ENCODE measurements around the gene OGG1.

Gene OGG1

DNA sequence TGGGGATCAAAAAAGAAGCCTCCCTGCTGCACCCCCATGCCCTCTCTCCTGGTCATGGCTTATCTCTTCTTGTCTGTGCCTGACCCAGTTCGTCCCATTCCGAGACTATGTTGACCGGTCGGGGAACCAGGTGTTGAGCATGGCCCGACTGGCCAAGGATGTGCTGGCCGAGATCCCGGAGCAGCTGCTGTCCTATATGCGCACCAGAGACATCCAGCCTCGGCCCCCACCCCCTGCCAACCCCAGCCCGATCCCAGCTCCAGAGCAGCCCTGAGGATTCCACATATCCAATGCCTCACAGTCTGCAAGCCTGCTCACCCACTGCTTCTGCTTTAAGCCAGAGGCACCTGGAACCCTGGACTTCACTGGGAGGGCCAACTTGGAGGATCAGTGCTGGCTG, 20.3 kb upstream of the OGG1 start:
- DNase-seq = no peak

DNA sequence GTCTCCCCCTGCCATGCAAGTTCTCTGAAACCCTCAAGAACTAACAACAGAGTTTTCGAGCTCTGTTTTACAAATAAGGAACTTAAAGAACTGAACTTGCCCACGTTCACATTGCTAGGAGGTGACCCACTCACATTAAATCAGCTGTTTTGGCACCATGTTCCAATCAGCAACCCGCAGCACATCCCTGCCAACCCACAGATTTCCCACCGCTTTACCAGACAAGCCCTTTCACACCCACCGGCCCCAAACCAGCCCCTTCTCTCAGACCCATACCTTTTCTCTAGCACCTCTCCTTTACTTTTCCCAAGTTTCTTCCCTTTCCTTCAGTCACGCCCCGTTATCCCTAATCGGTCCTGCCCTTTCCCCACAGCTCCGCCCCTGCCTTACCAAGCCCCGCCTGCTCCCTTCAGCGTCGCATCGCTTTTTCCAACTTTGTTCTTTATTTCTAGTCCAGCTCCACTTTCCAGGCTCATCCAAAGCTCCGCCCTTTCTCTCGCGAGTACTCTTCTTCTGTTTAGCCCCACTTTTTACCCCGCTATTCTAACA, 19.0 kb upstream of the OGG1 start:
- DNase-seq = no peak

DNA sequence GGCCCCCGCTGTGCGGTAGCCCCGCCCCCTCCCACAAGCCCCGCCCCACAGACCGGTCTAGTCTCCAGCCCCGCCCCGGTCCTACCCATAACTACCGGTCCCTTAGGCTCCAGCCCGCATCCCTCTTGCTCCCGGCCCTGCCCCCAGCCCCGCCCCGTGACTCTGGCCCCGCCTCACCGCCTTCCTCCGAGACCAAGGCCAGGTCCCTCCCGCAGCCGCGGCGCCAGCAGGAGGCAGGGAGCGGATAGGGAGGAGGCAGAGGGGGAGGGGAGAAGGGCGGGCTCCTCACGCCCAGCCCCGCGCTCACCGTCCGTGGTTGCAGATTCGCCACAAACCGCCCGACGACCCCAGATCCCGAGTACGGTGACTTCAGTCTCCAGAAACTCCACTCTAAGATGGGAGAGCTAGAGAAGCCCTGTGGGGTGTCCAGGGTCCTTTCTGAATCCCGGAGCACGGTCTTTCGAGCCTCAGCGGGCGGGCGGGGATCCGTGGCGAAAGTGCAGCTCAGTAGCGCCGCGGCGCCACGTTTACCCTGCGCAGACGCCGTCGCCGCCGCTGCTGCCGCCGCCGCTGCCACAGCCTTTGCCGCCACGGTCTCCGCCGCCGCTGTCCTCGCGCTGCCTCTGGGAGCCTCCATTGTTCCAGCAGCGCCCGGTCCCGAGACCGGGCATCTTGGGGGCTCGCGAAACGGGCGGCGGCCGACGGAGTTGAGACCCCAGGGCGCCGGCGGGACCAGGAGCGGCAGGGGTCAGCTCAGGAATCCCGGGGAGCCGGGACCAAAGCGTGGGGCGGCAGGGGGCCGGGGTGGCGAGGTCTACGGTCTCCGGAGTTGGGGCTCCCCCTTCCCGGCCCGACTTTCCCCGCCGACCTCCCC, 18.3 kb upstream of the OGG1 start, which contains the start of gene BRPF1:
BRPF1 (plus strand) TSS at position 530 of the 874 bp plus-strand sequence. CDS start 2,406 bp downstream, outside the sequence.
- peak; percentile 91 for DNase-seq

DNA sequence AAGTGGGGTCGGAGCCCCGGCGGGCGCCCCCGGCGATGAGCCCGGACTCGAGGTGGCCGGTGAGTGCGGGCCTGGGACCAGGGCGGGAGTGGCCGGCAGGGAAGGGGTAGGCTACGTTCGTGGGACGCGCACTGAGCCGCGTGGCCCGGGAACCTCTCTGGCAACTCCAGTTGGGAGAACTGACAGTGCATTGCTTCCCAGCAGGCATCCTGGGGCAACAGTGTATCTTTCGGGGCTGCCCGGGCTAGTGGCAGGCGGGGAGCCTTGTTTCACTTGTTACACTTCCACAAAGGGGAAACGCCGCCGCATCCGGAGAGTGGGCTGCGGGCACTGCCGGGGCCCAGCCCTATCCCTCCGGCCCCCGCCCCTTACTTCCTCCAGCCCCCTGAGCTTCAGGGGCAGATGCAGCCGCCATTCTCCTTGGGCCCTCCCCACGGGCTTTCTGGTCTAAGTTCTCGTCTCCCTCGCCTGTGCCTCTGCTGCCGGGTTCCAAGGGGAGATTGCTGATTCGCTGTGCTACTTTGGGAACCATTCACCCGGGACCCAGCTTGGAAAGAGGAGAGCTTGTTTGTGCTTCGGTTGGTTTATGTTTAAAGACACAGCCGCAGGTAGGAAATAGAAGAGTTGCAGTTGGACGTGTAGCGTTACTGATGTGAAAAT, 17.5 kb upstream of the OGG1 start:
- DNase-seq = no peak

DNA sequence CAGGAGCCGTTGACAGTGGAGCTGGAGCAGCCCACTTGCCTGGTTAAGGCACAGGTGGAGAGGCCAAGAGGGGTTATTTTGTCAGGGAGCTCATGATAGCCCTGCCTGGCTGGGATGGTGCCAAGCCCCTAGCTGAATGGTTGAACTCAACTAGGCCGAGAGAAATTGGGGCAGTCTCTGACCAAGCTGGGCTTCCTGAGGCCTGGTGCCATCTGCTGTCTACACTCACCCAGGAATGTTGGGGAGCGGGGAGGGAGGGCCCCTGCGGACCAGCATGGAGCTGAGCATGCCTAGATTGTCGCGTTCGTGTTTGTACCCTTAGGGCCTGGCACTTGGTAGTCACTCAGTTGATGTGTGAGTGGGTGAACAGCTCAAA, 17.0 kb upstream of the OGG1 start:
- no peak for DNase-seq

DNA sequence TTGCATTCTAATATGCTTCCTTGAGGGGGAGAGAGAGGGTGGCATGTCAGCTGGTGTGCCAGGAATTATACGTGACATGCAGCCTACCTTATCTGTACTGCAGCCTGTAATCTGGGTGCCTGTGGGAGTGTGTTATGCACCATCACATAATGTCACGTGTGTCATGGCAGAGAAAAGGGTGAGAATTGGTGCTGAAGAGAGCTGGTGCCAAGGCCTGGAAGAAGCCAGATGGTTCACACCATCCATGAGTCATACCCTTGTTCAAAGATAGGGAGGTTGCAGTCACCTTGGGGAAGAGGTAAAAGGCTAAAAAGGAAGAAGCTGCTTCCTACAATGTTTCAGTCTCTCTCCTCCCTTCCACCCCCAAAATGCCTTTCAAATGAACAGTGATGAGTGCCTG, 12.9 kb upstream of the OGG1 start:
- DNase-seq = no peak

DNA sequence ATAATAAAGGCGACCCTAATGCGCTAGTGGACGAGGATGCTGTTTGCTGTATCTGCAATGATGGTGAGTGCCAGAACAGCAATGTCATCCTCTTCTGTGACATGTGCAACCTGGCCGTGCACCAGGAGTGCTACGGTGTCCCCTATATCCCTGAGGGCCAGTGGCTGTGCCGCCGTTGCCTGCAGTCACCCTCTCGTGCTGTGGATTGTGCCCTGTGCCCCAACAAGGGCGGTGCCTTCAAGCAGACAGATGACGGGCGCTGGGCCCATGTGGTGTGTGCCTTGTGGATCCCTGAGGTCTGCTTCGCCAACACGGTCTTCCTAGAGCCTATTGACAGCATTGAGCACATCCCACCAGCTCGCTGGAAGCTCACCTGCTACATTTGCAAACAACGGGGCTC, 10.6 kb upstream of the OGG1 start:
- no peak for DNase-seq

DNA sequence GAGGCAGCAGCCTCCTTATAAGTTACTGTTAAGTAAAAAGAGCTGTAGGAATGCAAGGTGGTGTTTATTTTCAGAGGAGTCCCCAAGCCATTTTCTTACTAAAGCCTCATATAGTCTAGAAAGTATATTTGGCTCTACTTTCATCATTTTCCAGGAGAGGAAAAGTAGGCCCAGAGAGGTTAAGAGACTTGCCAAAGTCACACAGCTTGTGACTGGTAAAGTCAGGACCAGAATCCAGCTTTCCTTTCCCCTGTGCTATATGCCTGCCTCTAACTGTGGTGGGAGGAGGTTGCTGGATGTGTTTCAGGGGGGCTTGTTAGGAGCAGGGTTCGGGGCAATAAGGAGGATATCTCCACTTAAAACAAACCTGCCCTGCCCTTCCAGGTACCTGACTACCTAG, 7.2 kb upstream of the OGG1 start:
- DNase-seq = no peak

DNA sequence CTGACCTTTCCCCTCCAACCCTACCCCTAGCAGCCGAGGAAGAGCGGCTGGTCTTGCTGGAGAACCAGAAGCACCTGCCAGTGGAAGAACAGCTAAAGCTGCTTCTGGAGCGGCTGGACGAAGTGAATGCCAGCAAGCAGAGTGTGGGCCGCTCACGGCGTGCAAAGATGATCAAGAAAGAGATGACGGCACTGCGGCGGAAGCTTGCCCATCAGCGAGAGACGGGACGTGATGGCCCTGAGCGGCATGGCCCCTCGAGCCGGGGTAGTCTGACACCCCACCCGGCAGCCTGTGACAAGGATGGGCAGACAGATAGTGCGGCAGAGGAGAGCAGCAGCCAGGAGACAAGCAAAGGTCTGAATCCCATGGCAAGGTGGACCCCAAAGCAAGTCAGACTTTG, 6.2 kb upstream of the OGG1 start:
- no peak for DNase-seq

DNA sequence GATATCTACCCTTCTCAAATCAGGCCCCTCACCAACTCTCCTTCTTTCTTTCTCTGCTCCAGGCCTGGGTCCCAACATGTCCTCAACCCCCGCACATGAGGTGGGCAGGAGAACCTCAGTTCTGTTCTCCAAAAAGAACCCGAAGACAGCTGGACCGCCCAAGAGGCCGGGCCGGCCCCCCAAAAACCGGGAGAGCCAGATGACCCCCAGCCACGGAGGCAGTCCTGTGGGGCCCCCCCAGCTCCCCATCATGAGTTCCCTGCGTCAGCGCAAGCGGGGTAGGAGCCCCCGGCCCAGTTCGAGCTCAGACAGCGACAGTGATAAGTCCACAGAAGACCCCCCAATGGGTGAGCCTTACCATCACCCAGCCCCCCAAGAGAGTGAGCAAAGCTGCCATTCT, 5.6 kb upstream of the OGG1 start:
- DNase-seq = no peak

DNA sequence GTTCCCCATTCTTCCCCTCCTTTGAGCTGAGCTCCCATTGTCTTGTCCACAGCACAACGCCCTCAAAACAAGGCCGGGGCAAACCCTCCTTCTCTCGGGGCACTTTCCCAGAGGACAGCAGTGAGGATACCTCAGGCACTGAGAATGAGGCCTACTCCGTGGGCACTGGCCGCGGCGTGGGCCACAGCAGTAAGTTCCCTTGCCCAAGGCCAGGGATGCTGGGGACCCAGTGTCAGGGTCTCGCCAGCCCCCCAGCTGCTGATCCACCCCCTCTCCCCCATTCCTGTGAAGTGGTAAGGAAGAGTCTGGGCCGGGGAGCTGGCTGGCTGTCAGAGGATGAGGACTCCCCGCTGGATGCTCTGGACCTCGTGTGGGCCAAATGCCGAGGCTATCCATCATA, 4.2 kb upstream of the OGG1 start:
- no peak for DNase-seq

DNA sequence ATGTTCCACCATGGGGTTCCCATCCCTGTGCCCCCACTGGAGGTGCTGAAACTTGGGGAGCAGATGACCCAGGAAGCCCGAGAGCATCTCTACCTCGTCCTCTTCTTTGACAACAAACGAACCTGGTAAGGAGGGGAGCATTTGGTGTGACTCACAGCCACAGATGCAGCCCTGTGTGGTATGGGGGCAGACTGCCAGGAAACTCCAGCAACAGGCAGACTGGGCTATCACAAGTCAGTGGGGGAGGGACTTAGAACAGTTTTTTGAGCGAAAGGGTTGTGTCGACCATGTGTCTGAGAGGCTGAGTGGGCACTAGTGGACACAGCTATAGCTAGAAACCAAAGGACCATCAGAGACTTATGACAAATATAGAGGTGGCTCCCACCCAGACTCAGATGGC, 3.4 kb upstream of the OGG1 start:
- DNase-seq = no peak

DNA sequence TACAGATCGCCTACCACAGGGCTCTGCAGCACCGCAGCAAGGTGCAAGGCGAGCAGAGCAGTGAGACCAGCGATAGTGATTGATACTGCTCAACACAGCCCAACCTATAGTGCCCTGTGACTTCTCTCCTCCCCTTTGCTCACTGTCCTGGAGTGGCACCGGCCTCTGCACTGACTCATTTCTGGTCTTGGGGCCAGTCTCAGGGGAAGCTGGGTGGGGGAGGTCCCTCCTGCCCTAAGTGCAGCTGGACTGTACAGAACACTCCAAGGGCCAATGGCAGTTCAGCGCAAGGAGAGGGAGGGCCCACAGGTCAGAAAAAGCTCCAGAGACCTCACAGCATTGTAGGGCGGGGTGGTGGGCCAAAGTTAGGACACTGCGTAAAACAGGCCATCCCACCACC, 2.5 kb upstream of the OGG1 start:
- DNase-seq = no peak

DNA sequence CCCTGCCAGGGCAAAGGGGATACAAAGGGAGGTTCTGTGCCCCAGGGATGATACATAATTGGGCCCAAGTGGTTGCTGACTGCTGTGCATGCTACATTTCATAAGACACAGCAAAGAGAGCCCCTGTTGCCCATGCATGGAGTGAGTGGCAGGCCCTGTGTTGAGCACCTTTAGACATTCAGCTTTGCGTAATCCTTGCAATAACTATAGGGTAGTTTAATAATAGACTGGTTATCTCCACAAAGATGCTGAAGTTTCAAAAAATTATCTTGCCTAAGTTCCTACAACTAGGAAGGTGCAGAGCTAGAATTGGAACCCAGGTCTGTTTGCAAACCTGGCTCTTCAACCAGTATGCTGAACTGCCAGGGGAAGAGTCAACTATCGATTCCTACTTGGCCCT, 1.7 kb upstream of the OGG1 start:
- DNase-seq = no peak

DNA sequence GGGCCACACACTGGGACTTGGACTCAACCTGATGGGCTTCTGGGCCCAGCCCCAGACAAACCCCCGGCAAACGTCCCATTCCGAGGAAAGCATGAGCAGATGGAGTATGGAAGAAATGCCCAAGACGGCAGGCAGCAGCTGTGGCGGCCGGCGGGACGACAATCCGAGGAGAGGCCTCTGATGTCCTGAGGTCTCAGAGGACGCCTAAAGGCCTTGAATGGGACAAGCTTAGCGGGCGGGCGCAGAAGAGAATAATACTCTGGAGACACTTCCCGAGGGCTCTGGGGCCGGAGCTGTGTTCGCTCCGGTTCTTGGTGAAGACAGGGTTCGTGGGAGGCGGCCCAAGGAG, 482 bp upstream of the OGG1 start:
- no peak for DNase-seq

DNA sequence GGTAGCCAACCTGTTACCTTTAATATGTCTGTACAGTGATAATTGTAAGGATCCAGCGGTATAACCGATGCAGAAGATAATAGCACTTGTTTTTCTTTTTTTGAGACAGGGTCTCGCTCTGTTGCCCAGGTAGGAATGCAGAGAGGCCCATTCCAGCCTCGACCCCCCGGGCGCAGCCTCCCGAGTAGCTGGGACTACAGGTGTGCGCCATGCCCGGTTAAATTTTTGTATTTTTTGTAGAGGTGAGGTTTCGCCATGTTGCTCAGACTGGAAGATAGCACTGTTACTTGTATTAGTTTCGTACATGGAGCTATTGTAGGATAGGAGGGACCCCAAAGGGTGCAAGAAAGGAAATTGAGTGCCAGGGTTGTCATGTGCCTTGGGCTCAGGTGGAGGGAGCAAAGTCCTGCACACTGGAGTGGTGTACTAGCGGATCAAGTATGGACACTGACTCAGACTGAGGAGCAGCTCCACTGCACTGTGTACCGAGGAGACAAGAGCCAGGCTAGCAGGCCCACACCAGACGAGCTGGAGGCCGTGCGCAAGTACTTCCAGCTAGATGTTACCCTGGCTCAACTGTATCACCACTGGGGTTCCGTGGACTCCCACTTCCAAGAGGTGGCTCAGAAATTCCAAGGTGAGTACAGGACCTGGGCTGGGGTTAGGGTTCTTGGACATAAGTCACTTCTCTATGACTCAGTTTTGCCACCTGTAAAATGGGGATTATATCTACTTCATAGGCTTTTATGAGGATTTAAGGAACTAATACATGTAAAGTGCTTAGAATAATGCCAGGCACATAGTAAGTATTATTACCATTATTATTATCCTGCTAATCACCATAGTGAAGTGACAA, 1.0 kb downstream of the OGG1 start:
- DNase-seq = no peak

DNA sequence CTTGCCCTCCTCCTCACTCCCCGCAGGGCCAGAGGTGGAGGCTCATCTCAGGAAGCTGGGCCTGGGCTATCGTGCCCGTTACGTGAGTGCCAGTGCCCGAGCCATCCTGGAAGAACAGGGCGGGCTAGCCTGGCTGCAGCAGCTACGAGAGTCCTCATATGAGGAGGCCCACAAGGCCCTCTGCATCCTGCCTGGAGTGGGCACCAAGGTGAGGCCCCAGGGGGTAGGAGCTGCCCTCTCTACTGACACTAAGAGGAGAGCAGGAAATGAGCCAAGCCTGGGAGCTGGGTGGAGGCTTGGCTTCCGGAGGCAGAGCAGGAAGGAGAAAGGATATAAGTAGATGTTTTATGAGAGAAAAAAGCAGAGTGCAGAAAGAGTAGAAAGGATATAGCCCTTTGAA, 4.9 kb downstream of the OGG1 start:
- no peak for DNase-seq

DNA sequence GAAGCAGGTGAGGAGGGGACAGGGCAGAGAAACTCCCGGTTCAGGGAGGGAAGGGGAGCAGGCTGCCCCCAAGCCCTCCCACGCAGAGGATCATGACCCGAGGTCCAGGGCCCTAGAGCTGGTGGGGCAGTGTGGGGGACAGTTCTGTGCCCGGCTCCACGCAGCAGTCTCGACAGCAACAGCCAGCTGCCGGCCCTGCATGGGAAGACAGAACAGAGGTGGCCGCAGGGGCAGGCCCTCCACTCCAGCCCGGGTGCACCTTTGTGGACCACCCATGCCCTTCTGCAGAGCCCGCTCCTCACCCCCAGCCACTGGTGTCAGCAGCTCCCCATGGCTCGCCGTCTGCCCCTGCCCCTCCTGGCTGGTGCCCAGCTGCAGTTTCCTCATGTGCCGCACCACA, 7.7 kb downstream of the OGG1 start:
- DNase-seq = no peak

DNA sequence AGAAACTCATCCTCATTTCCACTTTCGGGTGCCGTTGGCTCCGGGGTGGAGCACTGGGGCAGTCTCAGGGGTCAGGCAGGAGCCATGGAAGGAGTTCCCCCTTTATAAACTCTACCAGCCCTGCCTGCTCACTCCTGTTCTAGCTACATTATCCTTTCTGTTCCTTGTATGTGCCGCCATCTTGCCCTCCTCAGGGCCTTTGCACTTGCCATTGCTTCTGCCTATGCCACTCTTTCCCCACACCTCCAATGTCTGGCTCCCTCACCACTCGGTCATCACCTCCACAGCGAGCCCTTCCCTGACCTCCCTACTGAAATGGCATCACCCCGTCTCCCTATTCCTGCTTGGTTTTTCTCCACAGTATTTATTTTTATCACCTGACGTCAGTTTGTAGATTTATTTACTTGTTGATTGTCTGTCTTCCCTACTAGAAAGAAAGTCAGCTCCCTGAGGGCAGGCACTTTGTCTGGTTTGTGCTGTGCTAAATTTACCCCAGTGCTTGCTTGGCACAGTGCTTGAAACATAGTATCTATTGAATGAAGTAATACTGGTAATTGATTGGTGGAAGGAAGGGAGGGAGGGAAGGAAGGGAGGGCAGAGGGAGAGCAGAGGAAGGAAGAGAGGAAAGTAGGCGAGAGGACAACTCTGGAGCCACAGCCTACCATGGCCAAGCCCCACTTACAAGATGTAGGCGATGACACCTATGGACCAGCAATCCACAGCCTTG, 11.2 kb downstream of the OGG1 start:
- no peak for DNase-seq

DNA sequence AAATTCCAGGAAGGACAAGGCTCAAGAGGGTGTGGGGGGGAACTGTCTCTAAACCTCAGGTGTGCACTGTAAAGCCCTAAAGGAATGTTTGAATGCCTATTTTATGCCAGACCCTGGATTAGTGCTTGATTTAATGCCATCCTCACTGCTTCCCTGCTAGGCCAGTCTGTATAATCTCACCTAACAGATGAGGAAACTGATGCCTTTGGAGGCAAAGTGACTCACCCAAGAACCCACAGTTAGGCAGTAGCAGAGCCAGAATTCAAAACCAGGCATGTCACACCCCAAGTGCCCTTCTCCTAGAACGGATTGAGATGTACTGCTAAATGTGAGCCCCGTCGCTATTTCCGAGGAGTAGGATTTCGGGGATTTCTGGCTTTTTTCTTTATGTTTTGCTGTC, 12.2 kb downstream of the OGG1 start:
- no peak for DNase-seq

DNA sequence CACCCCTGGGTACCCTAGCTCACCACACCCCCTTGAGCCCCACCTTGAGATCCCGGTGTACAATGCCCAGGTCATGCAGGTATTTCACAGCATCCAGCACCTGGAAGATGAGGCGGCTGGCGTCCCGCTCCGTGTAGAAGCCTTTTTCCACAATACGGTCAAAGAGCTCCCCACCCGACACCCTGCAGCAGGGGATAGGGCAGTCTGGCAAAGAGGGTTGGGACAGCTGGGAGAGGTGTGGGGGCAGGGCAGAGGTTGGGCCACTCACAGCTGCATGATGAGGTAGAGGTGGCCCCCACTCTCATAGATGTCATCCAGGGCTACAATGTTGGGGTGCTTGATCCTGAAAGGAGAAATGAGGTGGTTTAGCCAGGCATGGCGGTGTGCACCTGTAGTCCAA, 13.1 kb downstream of the OGG1 start:
- DNase-seq = no peak

DNA sequence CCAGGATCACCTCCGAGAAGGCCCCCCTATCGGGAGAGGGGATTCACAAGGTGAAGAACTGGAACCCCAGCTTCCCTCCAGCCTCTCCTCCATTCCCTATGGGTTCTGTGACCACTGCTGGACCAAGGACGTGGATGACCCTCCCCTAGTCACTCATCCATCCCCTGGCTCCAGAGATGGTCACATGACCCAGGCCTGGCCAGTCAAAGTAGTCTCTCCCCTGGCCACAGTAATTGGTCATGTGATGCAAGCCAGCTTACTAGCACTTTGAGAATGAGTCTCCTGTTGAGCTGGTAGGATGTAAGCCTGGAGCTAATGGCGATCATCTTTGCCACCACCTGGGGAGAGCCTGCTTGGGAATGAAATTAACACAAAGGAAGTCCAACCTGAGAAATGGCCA, 16.1 kb downstream of the OGG1 start:
- DNase-seq = no peak

DNA sequence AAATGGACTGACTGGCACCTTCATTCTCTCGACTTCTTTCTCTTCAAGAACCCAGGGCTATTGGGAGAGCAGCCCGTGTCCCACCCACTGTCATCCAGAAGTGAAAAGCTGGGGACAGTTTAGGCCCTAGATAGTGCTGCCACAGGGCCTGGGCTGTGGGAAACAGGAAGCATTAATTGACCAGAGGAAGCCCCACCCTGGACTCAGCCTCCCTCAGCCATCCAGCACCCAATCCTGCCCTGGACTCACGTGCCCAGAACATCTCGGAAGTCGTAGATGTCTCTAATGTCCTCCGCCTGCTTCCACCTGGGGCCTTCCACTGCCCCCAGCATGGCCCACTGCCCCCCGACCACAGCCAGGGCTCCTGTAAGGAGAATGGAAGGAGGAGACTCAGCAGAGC, 17.7 kb downstream of the OGG1 start:
- DNase-seq = no peak
